ENCODE data around the gene TPT1.

DNA sequence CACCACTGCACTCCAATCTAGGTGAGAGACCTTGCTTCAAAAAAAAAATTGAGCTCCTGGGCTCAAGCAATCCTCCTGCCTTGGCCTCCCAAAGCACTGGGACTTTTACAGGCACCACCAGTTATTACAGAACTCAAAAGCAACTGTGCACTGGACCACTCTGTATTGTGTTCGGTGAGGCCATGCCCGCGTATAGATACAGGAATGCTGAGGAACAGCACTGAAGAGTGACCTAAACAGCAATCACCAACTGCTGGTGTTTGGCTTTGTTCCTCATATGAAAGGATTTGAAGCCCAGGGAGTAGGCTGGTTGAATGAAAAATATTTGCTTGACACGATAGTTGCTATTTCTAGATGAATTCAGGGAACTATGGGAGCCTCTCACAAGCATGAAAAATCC, 47.7 kb upstream of the TPT1 start:
- TF ChIP-seq, protein P1, sequence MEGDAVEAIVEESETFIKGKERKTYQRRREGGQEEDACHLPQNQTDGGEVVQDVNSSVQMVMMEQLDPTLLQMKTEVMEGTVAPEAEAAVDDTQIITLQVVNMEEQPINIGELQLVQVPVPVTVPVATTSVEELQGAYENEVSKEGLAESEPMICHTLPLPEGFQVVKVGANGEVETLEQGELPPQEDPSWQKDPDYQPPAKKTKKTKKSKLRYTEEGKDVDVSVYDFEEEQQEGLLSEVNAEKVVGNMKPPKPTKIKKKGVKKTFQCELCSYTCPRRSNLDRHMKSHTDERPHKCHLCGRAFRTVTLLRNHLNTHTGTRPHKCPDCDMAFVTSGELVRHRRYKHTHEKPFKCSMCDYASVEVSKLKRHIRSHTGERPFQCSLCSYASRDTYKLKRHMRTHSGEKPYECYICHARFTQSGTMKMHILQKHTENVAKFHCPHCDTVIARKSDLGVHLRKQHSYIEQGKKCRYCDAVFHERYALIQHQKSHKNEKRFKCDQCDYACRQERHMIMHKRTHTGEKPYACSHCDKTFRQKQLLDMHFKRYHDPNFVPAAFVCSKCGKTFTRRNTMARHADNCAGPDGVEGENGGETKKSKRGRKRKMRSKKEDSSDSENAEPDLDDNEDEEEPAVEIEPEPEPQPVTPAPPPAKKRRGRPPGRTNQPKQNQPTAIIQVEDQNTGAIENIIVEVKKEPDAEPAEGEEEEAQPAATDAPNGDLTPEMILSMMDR (IDR thresholded peaks at IDR 0.05; ENCODE audit: low read depth, low read length, poor library complexity, severe bottlenecking), result no peak
- TF ChIP-seq EZH2phosphoT487 (IDR thresholded peaks at IDR 0.05; ENCODE audit: borderline replicate concordance, low read length), result no peak

Data from DOHH2 (cell line).